HEK293 (cell line): Measurements from ENCODE around the gene GNAQ.

Experiments
- CTCF ChIA-PET: fragments of 350-600 bp; formaldehyde crosslinking; extraction: SDS; loops from one replicate; lab custom pipeline; 2021; ENCODE audit warnings: antibody characterized with exemption; lab: Yijun Ruan, JAX
- POLR2A ChIA-PET: fragments of 300-600 bp; formaldehyde crosslinking; extraction: SDS; loops from one replicate; lab custom pipeline; 2020; ENCODE audit warnings: antibody characterized with exemption, inconsistent platforms; lab: Yijun Ruan, JAX
- H3K27ac ChIP-seq: fragments of 200-500 bp; sonication (Bioruptor generic); 2 replicates; pipeline ENCODE4 v1.5.1; 2014; ENCODE audit warnings: low read depth, low read length, control low read depth, inconsistent platforms; ENCODE audit errors: extremely low read depth
- H3K36me3 ChIP-seq, 2 experiments: fragments of 200-500 bp in 1 of 2; sonication (Bioruptor generic) in 1 of 2; 1 replicate in 1 of 2; 2 replicates in 1 of 2; pipeline ENCODE4 v1.5.1; 2014 to 2017; ENCODE audit warnings: inconsistent platforms in 2 of 2, low read length in 2 of 2; ENCODE audit not compliant: control insufficient read depth in 2 of 2, insufficient read depth in 1 of 2
- H3K4me1 ChIP-seq: fragments of 200-500 bp; sonication (Bioruptor generic); 2 replicates; pipeline ENCODE4 v1.5.1; 2014; ENCODE audit warnings: mild to moderate bottlenecking, low read length, inconsistent platforms; ENCODE audit not compliant: control insufficient read depth, insufficient read depth
- H3K4me3 ChIP-seq: 2 replicates; pipeline ENCODE4 v1.5.1; 2011; ENCODE audit warnings: low read depth, mild to moderate bottlenecking, control low read depth, low read length, moderate library complexity
- H3K9me3 ChIP-seq: fragments of 200-500 bp; sonication (Bioruptor generic); 2 replicates; pipeline ENCODE4 v1.5.1; 2014; ENCODE audit warnings: low read depth, low read length, inconsistent platforms; ENCODE audit not compliant: control insufficient read depth, insufficient read depth
- BCL11B ChIP-seq: fragments of 450-650 bp; formaldehyde crosslinking; IDR thresholded peaks from 2 replicates; pipeline ENCODE4 v1.5.1; 2016; ENCODE audit warnings: low read depth, missing biosample characterization, missing genetic modification characterization
- GLIS1 ChIP-seq: fragments of 450-650 bp; formaldehyde crosslinking; IDR thresholded peaks from 2 replicates; pipeline ENCODE4 v1.5.1; 2016; ENCODE audit warnings: missing biosample characterization, missing genetic modification characterization
- HOXA7 ChIP-seq: sonication (generic); formaldehyde crosslinking; IDR thresholded peaks from 2 replicates; pipeline ENCODE4 v1.8.1; 2022; ENCODE audit warnings: missing genetic modification reagents, borderline replicate concordance
- WT1 ChIP-seq: fragments of 450-650 bp; formaldehyde crosslinking; IDR thresholded peaks from 2 replicates; pipeline ENCODE4 v1.5.1; 2016; ENCODE audit warnings: missing biosample characterization, missing genetic modification characterization
- YY2 ChIP-seq: fragments of 450-650 bp; formaldehyde crosslinking; IDR thresholded peaks from 2 replicates; pipeline ENCODE4 v1.5.1; 2016; ENCODE audit warnings: missing biosample characterization, missing genetic modification characterization
- ZBTB20 ChIP-seq: fragments of 450-650 bp; formaldehyde crosslinking; IDR thresholded peaks from 2 replicates; pipeline ENCODE4 v1.5.1; 2016; ENCODE audit warnings: missing biosample characterization, missing genetic modification characterization
- ZIC2 ChIP-seq: fragments of 450-650 bp; formaldehyde crosslinking; IDR thresholded peaks from 2 replicates; pipeline ENCODE4 v1.5.1; 2016; ENCODE audit warnings: missing biosample characterization, missing genetic modification characterization
- ZNF214 ChIP-seq: fragments of 450-650 bp; formaldehyde crosslinking; IDR thresholded peaks from 2 replicates; pipeline ENCODE4 v1.5.1; 2017; ENCODE audit warnings: missing biosample characterization, mild to moderate bottlenecking, missing genetic modification characterization, borderline replicate concordance
- ZNF366 ChIP-seq: fragments of 450-650 bp; formaldehyde crosslinking; conservative IDR thresholded peaks from 2 replicates; pipeline ENCODE4 v1.5.1; 2016; ENCODE audit warnings: missing biosample characterization, missing genetic modification characterization
- ZNF391 ChIP-seq: fragments of 450-650 bp; formaldehyde crosslinking; IDR thresholded peaks from 2 replicates; pipeline ENCODE4 v1.5.1; 2016; ENCODE audit warnings: low read depth, missing biosample characterization, missing genetic modification characterization, borderline replicate concordance
- ZNF48 ChIP-seq: fragments of 450-650 bp; formaldehyde crosslinking; IDR thresholded peaks from 2 replicates; pipeline ENCODE4 v1.5.1; 2016; ENCODE audit warnings: missing biosample characterization, missing genetic modification characterization
- ZNF548 ChIP-seq: fragments of 450-650 bp; formaldehyde crosslinking; IDR thresholded peaks from 2 replicates; pipeline ENCODE4 v1.5.1; 2016; ENCODE audit warnings: missing biosample characterization, missing genetic modification characterization
- ZNF624 ChIP-seq: fragments of 450-650 bp; formaldehyde crosslinking; IDR thresholded peaks from 2 replicates; pipeline ENCODE4 v1.5.1; 2017; ENCODE audit warnings: missing biosample characterization, missing genetic modification characterization
- ZNF658 ChIP-seq: fragments of 450-650 bp; formaldehyde crosslinking; IDR thresholded peaks from 2 replicates; pipeline ENCODE4; 2016; ENCODE audit warnings: missing biosample characterization, missing genetic modification characterization
- ZNF701 ChIP-seq: fragments of 450-650 bp; formaldehyde crosslinking; IDR thresholded peaks from 2 replicates; pipeline ENCODE4 v1.5.1; 2016; ENCODE audit warnings: missing biosample characterization, missing genetic modification characterization
- ZNF777 ChIP-seq: fragments of 450-650 bp; formaldehyde crosslinking; IDR thresholded peaks from 2 replicates; pipeline ENCODE4 v1.5.1; 2017; ENCODE audit warnings: missing biosample characterization, missing genetic modification characterization, borderline replicate concordance
- TF ChIP-seq, protein P1 (sequence below): fragments of 450-650 bp; formaldehyde crosslinking; IDR thresholded peaks from 2 replicates; pipeline ENCODE4 v1.5.1; 2016; ENCODE audit warnings: missing biosample characterization, missing genetic modification characterization
- TF ChIP-seq, protein P2 (sequence below): sonication (generic); formaldehyde crosslinking; IDR thresholded peaks from 2 replicates; pipeline ENCODE4 v1.8.1; 2022; ENCODE audit warnings: mild to moderate bottlenecking, moderate library complexity, missing genetic modification reagents
- TF ChIP-seq, protein P3 (sequence below): fragments of 450-650 bp; formaldehyde crosslinking; IDR thresholded peaks from 2 replicates; pipeline ENCODE4 v1.5.1; 2017; ENCODE audit warnings: missing biosample characterization, missing genetic modification characterization

The GNAQ gene

DNA sequence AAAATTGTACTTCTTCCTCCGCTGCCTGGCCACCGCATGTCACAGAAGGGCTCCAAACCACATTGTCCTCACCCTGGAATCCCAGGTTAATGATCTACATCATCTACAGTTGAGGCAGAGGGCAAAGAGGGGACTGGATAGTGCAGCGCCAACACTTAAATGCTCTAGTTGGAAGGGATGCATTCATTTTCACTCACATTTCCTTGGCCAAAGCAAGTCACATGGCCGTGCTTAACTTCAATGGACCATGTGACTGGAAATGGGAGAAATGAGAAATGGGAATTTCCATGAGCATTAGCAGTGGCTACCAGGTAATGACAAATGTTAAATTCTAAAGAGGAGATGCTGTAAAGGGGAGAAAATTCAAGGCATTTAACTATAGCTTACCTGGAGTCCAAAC lies 13.3 kb upstream of the GNAQ start:
- Histone ChIP-seq H3K36me3 (no peaks in the 10 kb centered on the region), H3K4me1 (no peaks in the 10 kb centered on the region), H3K4me3 (no peak overlapping the region), H3K9me3 (no peaks in the 10 kb centered on the region), H3K27ac (no peak overlapping the region)
- ChIA-PET POLR2A (no interaction called here), CTCF (interaction anchor here (1.4 to 3.8 kb wide), 2 partner anchors 9 to 588 kb away, joined by 3 to 35 read pairs; no protein-coding TSS in a partner anchor)
- TF ChIP-seq GLIS1, result no peak

DNA sequence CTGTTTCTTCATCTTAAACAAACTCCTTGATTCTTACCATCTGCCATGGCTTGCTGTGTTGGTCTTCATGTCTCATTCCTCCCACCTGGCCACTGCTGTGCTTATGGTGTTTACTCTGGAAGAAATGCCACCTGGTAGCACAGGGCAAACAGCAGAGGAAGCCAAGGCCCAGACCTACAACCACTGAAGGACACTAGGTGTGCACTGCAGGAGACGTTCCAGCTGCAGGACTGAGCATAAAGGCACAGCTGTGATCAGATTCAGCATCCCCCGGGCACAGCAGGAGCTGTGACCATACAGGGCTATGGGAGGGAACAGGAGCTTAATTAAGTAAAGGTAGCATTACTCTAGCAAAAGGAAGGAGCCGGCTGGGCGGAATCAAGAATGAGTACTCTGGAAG lies 12.6 kb upstream of the GNAQ start:
- no peaks in the 10 kb centered on the region for H3K36me3 ChIP-seq
- CTCF ChIA-PET, result interaction anchor here (3.8 kb wide), 1 partner anchor 9 kb away, joined by 35 read pairs; no protein-coding TSS in a partner anchor
- POLR2A ChIA-PET, result no interaction called here
- no peak overlapping the region for H3K27ac ChIP-seq
- H3K9me3 ChIP-seq, result no peaks in the 10 kb centered on the region
- H3K4me1 ChIP-seq, result no peaks in the 10 kb centered on the region
- no peak overlapping the region for H3K4me3 ChIP-seq
- no peak for TF ChIP-seq ZNF391 (tag by site-specific recombination)
- TF ChIP-seq ZIC2 (tag by site-specific recombination), result peak; percentile 79

DNA sequence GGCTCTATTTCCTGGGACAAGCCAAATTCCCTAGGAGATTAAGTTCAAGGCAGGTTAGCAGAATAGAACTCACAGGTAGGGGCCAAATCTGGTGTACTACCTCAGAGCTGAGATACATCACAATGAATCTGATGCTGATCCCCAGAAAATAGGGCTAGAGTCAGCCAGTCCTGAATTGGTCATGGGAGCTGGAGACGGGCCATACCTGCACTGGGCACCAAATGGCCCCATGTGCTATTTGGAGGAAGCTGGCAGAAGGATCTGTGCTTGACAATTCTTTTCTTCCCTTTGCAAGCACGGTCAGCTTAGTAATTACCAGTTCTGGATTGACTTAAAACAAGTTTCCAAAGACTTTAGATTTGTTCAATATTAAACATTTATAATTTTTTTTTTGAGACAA lies 10.4 kb upstream of the GNAQ start:
- CTCF ChIA-PET, result interaction anchor here (0.6 to 1.6 kb wide), 3 partner anchors 65 to 125 kb away, joined by 3 read pairs; no protein-coding TSS in a partner anchor
- H3K9me3 ChIP-seq, result no peaks in the 10 kb centered on the region

DNA sequence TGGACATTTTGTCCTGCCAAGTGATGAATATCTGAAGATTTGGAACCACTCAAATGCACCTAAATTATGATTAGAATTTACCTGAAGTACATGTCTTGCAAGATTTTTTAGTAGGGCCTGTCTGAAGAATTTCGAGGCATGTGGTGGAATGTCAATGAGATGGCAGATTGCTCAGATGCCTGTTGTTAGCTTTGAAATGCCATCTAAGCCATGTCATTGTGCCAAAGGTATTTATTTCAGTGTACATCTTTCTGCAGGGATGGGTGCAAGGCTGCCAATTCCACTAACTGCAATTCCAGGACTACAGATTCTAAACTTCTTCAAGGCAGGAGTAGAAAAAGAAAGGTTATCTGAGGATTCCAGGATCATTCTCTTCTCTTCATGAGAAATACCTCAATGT lies 9.1 kb upstream of the GNAQ start:
- H3K4me3 ChIP-seq, result no peak overlapping the region
- TF ChIP-seq WT1 (no peak), HOXA7 (CRISPR knock-in tag) (no peak), ZNF658 (tag by site-specific recombination) (no peak), BCL11B (no peak), ZNF624 (tag by site-specific recombination) (no peak), ZNF366 (no peak), ZNF701 (tag by site-specific recombination) (no peak), ZNF548 (tag by site-specific recombination) (no peak), ZNF777 (tag by site-specific recombination) (no peak)
- TF ChIP-seq, protein P1, sequence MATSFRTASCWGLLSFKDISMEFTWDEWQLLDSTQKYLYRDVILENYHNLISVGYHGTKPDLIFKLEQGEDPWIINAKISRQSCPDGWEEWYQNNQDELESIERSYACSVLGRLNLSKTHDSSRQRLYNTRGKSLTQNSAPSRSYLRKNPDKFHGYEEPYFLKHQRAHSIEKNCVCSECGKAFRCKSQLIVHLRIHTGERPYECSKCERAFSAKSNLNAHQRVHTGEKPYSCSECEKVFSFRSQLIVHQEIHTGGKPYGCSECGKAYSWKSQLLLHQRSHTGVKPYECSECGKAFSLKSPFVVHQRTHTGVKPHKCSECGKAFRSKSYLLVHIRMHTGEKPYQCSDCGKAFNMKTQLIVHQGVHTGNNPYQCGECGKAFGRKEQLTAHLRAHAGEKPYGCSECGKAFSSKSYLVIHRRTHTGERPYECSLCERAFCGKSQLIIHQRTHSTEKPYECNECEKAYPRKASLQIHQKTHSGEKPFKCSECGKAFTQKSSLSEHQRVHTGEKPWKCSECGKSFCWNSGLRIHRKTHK (tag by site-specific recombination), result no peak
- TF ChIP-seq, protein P2, sequence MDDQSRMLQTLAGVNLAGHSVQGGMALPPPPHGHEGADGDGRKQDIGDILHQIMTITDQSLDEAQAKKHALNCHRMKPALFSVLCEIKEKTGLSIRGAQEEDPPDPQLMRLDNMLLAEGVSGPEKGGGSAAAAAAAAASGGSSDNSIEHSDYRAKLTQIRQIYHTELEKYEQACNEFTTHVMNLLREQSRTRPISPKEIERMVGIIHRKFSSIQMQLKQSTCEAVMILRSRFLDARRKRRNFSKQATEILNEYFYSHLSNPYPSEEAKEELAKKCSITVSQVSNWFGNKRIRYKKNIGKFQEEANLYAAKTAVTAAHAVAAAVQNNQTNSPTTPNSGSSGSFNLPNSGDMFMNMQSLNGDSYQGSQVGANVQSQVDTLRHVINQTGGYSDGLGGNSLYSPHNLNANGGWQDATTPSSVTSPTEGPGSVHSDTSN, result no peak
- no peaks in the 10 kb centered on the region for H3K9me3 ChIP-seq
- no peaks in the 10 kb centered on the region for H3K36me3 ChIP-seq
- H3K4me1 ChIP-seq, result no peaks in the 10 kb centered on the region
- H3K27ac ChIP-seq, result no peak overlapping the region
- ChIA-PET POLR2A (interaction anchor here (0.6 kb wide), 1 partner anchor 107 kb away, joined by 6 read pairs; no protein-coding TSS in a partner anchor), CTCF (interaction anchor here (1.6 kb wide), 1 partner anchor 64 kb away, joined by 3 read pairs; no protein-coding TSS in a partner anchor)

More for the DNA sequence above, 10.4 kb upstream of the GNAQ start:
- Histone ChIP-seq H3K4me1 (no peaks in the 10 kb centered on the region), H3K4me3 (no peak overlapping the region), H3K27ac (no peak overlapping the region), H3K36me3 (no peaks in the 10 kb centered on the region)
- no peak for TF ChIP-seq YY2 (tag by site-specific recombination)
- no peak for TF ChIP-seq ZBTB20
- TF ChIP-seq, protein P3, sequence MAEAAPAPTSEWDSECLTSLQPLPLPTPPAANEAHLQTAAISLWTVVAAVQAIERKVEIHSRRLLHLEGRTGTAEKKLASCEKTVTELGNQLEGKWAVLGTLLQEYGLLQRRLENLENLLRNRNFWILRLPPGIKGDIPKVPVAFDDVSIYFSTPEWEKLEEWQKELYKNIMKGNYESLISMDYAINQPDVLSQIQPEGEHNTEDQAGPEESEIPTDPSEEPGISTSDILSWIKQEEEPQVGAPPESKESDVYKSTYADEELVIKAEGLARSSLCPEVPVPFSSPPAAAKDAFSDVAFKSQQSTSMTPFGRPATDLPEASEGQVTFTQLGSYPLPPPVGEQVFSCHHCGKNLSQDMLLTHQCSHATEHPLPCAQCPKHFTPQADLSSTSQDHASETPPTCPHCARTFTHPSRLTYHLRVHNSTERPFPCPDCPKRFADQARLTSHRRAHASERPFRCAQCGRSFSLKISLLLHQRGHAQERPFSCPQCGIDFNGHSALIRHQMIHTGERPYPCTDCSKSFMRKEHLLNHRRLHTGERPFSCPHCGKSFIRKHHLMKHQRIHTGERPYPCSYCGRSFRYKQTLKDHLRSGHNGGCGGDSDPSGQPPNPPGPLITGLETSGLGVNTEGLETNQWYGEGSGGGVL, result no peak
- TF ChIP-seq ZNF214, result no peak
- no peak for TF ChIP-seq ZNF48 (tag by site-specific recombination)
- POLR2A ChIA-PET, result no interaction called here
